ENCODE measurements around the gene GGCX. TPM values are rescaled to one million over a fixed set of nuclear protein-coding genes. Genes with fewer than 3 reads are reported as not detected.
"Not testable (repeated sequence)": the region's sequence is repeated elsewhere in the genome, so short reads cannot be mapped to it uniquely, and the experiment has no call there.

The GGCX gene
- total RNA-seq, 2 donors from 2014 or later: 25.7 to 49.9 TPM

- intact Hi-C loops (cut with DNase I): no loop called here
- Histone ChIP-seq H3K4me3 (no peak overlapping the region), H3K9ac (ENCODE audit: low read depth in 2 of 2, low read length in 2 of 2) (no peak overlapping the region), H3K27ac (no peak overlapping the region), H3K9me3 (no peaks in the 10 kb centered on the region), H3K36me3 (no peaks in the 10 kb centered on the region), H3K4me1 (peaks cover 4% of the 10 kb centered on the region), H3K27me3 (no peaks in the 10 kb centered on the region)
- TF ChIP-seq CTCF (IDR thresholded peaks at IDR 0.05): no peak
- DNase-seq: no peak
These were observed 43.5 kb upstream of the GGCX start for GRCh38 chr2:85604568-85605339.

- H3K4me1 ChIP-seq; intact Hi-C loops (cut with DNase I); H3K4me3 ChIP-seq; H3K36me3 ChIP-seq; H3K9me3 ChIP-seq; H3K27me3 ChIP-seq; H3K27ac ChIP-seq; H3K9ac ChIP-seq (ENCODE audit: low read depth in 2 of 2, low read length in 2 of 2); DNase-seq: not testable (repeated sequence)
These were observed 42.8 kb upstream of the GGCX start for GRCh38 chr2:85604133-85604444.

GRCh38 chr2:85602476-85603234 lies 41.4 kb upstream of the GGCX start, which contains the start of gene TMEM150A:
TSS of gene TMEM150A (minus strand) at chr2:85602698. CDS start at chr2:85601948, 750 bp downstream.
- no peaks in the 10 kb centered on the region for H3K27me3 ChIP-seq
- peak within 1 kb of the TSS; percentile 70 to 90 for H3K9ac ChIP-seq (ENCODE audit: low read depth in 2 of 2, low read length in 2 of 2)
- DNase-seq: peak; percentile 92
- peaks cover 4% of the 10 kb centered on the region for H3K4me1 ChIP-seq
- no peaks in the 10 kb centered on the region for H3K9me3 ChIP-seq
- peak within 1 kb of the TSS; percentile 80 for H3K4me3 ChIP-seq
- H3K36me3 ChIP-seq: no peaks in the 10 kb centered on the region
- peak within 1 kb of the TSS; percentile 84 for H3K27ac ChIP-seq
- TF ChIP-seq CTCF (IDR thresholded peaks at IDR 0.05): peak; percentile 26
- intact Hi-C loops (cut with DNase I): no loop called here

- Histone ChIP-seq H3K9ac (ENCODE audit: low read depth in 2 of 2, low read length in 2 of 2) (peak overlapping the region; percentile 60 to 83), H3K27me3 (no peaks in the 10 kb centered on the region), H3K36me3 (no peaks in the 10 kb centered on the region), H3K27ac (peak overlapping the region; percentile 84), H3K4me3 (peak overlapping the region; percentile 80), H3K9me3 (no peaks in the 10 kb centered on the region), H3K4me1 (peaks cover 4% of the 10 kb centered on the region)
- TF ChIP-seq CTCF (IDR thresholded peaks at IDR 0.05): no peak
- intact Hi-C loops (cut with DNase I): no loop called here
- peak; percentile 65 for DNase-seq
These were observed 40.6 kb upstream of the GGCX start for GRCh38 chr2:85601771-85602475.

- Histone ChIP-seq H3K9me3 (no peaks in the 10 kb centered on the region), H3K27me3 (no peaks in the 10 kb centered on the region), H3K4me1 (peaks cover 10% of the 10 kb centered on the region), H3K9ac (ENCODE audit: low read depth in 2 of 2, low read length in 2 of 2) (peak overlapping the region; percentile 60 to 83), H3K4me3 (peak overlapping the region; percentile 80), H3K36me3 (no peaks in the 10 kb centered on the region), H3K27ac (no peak overlapping the region)
- TF ChIP-seq CTCF (IDR thresholded peaks at IDR 0.05): no peak
- intact Hi-C loops (cut with DNase I): no loop called here
- DNase-seq: no peak
These were observed 39.9 kb upstream of the GGCX start for GRCh38 chr2:85600951-85601770.

All from colonic mucosa (tissue), 4 donors.